Measurements from ENCODE around the gene M6PR. TPM values are rescaled to one million over a fixed set of nuclear protein-coding genes. Genes with fewer than 3 reads are reported as not detected.

The M6PR gene
- total RNA-seq, 1 experiment from 2014 or later, result 112 TPM

- intact Hi-C loops (cut with micrococcal nuclease), result no loop called here
- POLR2A ChIA-PET (ENCODE audit: unreplicated experiment), result no interaction called here
- H3F3A ChIP-seq (ENCODE audit: low read length, unreplicated experiment), result no peaks in the 10 kb centered on the region
- no peak overlapping the region for H3K4me2 ChIP-seq (ENCODE audit: low read length)
- no peaks in the 10 kb centered on the region for H3K36me3 ChIP-seq (ENCODE audit: low read depth, low read length)
- CTCF ChIA-PET, result no interaction called here
- H3K27ac ChIP-seq (ENCODE audit: low read length), result no peak overlapping the region
- no peaks in the 10 kb centered on the region for H3K27me3 ChIP-seq (ENCODE audit: low read length)
- TF ChIP-seq CTCF (conservative IDR thresholded peaks at IDR 0.05; ENCODE audit: low read depth, low read length), result no peak
- TF ChIP-seq EZH2 (IDR thresholded peaks at IDR 0.05; ENCODE audit: low read length, unreplicated experiment), result no peak
- TF ChIP-seq EZH2phosphoT487 (IDR thresholded peaks at IDR 0.05; ENCODE audit: borderline replicate concordance, low read length), result no peak
- H3K4me1 ChIP-seq (ENCODE audit: insufficient read depth, low read length), result peaks cover 7% of the 10 kb centered on the region
- no peak for ATAC-seq
- peaks cover 27% of the 10 kb centered on the region for H3K79me2 ChIP-seq (ENCODE audit: low read length)
- H3K9ac ChIP-seq (ENCODE audit: low read length), result no peak overlapping the region
- no peaks in the 10 kb centered on the region for H3K9me2 ChIP-seq (replicated peaks; ENCODE audit: low read length)
- no peak for DNase-seq
- no TSS peak for BruUV-seq (replicated peaks)
- no peak overlapping the region for H2AFZ ChIP-seq (ENCODE audit: low read length)
- H4K20me1 ChIP-seq (ENCODE audit: low read length), result no peaks in the 10 kb centered on the region
- H3K4me3 ChIP-seq (ENCODE audit: low read length), result no peak overlapping the region
- no peaks in the 10 kb centered on the region for H3K9me3 ChIP-seq (ENCODE audit: low read length)
These were observed 2.3 kb upstream of the M6PR start for GRCh38 chr12:8951744-8952143.

GRCh38 chr12:8950702-8951478 is 1.4 kb upstream of the M6PR start:
- intact Hi-C loops (cut with micrococcal nuclease), result loop anchor here (1.0 kb wide), 1 partner anchor 88 kb away; no protein-coding TSS in a partner anchor
- Histone ChIP-seq H3K9me2 (replicated peaks; ENCODE audit: low read length) (no peaks in the 10 kb centered on the region), H3K36me3 (ENCODE audit: low read depth, low read length) (peaks cover 3% of the 10 kb centered on the region; the same call in 1 of the 2 replicates), H3K79me2 (ENCODE audit: low read length) (peaks cover 34% of the 10 kb centered on the region), H3K27ac (ENCODE audit: low read length) (no peak overlapping the region), H3K27me3 (ENCODE audit: low read length) (no peaks in the 10 kb centered on the region), H3K9me3 (ENCODE audit: low read length) (no peaks in the 10 kb centered on the region), H3K9ac (ENCODE audit: low read length) (peak overlapping the region; percentile 85), H3K4me2 (ENCODE audit: low read length) (peak overlapping the region; percentile 96), H3F3A (ENCODE audit: low read length, unreplicated experiment) (no peaks in the 10 kb centered on the region), H2AFZ (ENCODE audit: low read length) (peak overlapping the region; percentile 97), H3K4me3 (ENCODE audit: low read length) (peak overlapping the region; percentile 85), H3K4me1 (ENCODE audit: insufficient read depth, low read length) (peaks cover 7% of the 10 kb centered on the region), H4K20me1 (ENCODE audit: low read length) (no peaks in the 10 kb centered on the region)
- ATAC-seq (no peak), DNase-seq (no peak)
- BruUV-seq (replicated peaks), result no TSS peak
- CTCF ChIA-PET, result interaction anchor here (0.8 to 1.4 kb wide), 3 partner anchors 85 to 113 kb away, joined by 3 to 7 read pairs (median 4); no protein-coding TSS in a partner anchor
- POLR2A ChIA-PET (ENCODE audit: unreplicated experiment), result no interaction called here
- TF ChIP-seq EZH2phosphoT487 (IDR thresholded peaks at IDR 0.05; ENCODE audit: borderline replicate concordance, low read length), result no peak
- TF ChIP-seq EZH2 (IDR thresholded peaks at IDR 0.05; ENCODE audit: low read length, unreplicated experiment), result no peak
- TF ChIP-seq CTCF (conservative IDR thresholded peaks at IDR 0.05; ENCODE audit: low read depth, low read length), result no peak

- no peaks in the 10 kb centered on the region for H4K20me1 ChIP-seq (ENCODE audit: low read length)
- POLR2A ChIA-PET (ENCODE audit: unreplicated experiment), result interaction anchor here (0.5 kb wide), 1 partner anchor 14 kb away, joined by 4 read pairs; no protein-coding TSS in a partner anchor
- CTCF ChIA-PET, result interaction anchor here (0.8 to 1.4 kb wide), 4 partner anchors 86 to 114 kb away, joined by 3 to 7 read pairs (median 4); no protein-coding TSS in a partner anchor
These were observed 729 bp upstream of the M6PR start for GRCh38 chr12:8950221-8950527.

More at GRCh38 chr12:8950221-8950527, 729 bp upstream of the M6PR start:
- H2AFZ ChIP-seq (ENCODE audit: low read length), result peak overlapping the region; percentile 97
- no peaks in the 10 kb centered on the region for H3K9me2 ChIP-seq (replicated peaks; ENCODE audit: low read length)
- peak overlapping the region; percentile 85 for H3K9ac ChIP-seq (ENCODE audit: low read length)
- ATAC-seq (peak; percentile 8; the same call in 1 of the 2 replicates), DNase-seq (no peak)
- H3K9me3 ChIP-seq (ENCODE audit: low read length), result no peaks in the 10 kb centered on the region
- no peak for TF ChIP-seq EZH2 (IDR thresholded peaks at IDR 0.05; ENCODE audit: low read length, unreplicated experiment)
- no peak for TF ChIP-seq EZH2phosphoT487 (IDR thresholded peaks at IDR 0.05; ENCODE audit: borderline replicate concordance, low read length)
- no peak for TF ChIP-seq CTCF (conservative IDR thresholded peaks at IDR 0.05; ENCODE audit: low read depth, low read length)
- H3K27me3 ChIP-seq (ENCODE audit: low read length), result no peaks in the 10 kb centered on the region
- peak overlapping the region; percentile 96 for H3K4me2 ChIP-seq (ENCODE audit: low read length)
- H3K4me3 ChIP-seq (ENCODE audit: low read length), result peak overlapping the region; percentile 85
- TSS peak; percentile 53 for BruUV-seq (replicated peaks)
- H3F3A ChIP-seq (ENCODE audit: low read length, unreplicated experiment), result no peaks in the 10 kb centered on the region
- H3K27ac ChIP-seq (ENCODE audit: low read length), result no peak overlapping the region
- peaks cover 7% of the 10 kb centered on the region for H3K4me1 ChIP-seq (ENCODE audit: insufficient read depth, low read length)
- intact Hi-C loops (cut with micrococcal nuclease), result loop anchor here (1.0 kb wide), 1 partner anchor 89 kb away; no protein-coding TSS in a partner anchor
- H3K36me3 ChIP-seq (ENCODE audit: low read depth, low read length), result peaks cover 10% of the 10 kb centered on the region; the same call in 1 of the 2 replicates
- peaks cover 34% of the 10 kb centered on the region for H3K79me2 ChIP-seq (ENCODE audit: low read length)
